ENCODE data around the gene TOMM6.
"Not testable (repeated sequence)": the region's sequence is repeated elsewhere in the genome, so short reads cannot be mapped to it uniquely, and the experiment has no call there.

TOMM6 gene

DNA sequence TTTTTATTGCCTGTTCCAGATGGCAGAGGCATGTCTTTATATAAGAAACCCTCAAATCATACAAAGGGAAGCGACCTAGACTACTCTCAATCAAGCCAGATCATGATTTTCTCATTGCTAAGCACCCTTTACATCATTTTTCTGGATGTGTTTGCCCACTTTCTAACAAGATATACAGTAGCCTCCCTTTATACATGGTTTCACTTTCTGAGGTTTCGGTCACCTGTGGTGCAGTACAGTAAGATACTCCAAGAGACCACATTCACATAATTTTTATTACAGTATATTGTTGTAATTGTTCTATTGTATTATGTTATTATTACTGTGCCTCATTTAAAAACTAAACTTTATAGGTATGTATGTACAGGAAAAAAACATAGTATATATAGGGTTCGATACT is 23.6 kb downstream of the TOMM6 start:
- H3K4me3 ChIP-seq (replicated peaks; ENCODE audit: low read depth, low read length), result no peak overlapping the region
- DNase-seq (ENCODE audit: extremely low read depth, low read depth), result no peak
- TF ChIP-seq, protein P1, sequence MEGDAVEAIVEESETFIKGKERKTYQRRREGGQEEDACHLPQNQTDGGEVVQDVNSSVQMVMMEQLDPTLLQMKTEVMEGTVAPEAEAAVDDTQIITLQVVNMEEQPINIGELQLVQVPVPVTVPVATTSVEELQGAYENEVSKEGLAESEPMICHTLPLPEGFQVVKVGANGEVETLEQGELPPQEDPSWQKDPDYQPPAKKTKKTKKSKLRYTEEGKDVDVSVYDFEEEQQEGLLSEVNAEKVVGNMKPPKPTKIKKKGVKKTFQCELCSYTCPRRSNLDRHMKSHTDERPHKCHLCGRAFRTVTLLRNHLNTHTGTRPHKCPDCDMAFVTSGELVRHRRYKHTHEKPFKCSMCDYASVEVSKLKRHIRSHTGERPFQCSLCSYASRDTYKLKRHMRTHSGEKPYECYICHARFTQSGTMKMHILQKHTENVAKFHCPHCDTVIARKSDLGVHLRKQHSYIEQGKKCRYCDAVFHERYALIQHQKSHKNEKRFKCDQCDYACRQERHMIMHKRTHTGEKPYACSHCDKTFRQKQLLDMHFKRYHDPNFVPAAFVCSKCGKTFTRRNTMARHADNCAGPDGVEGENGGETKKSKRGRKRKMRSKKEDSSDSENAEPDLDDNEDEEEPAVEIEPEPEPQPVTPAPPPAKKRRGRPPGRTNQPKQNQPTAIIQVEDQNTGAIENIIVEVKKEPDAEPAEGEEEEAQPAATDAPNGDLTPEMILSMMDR (IDR thresholded peaks at IDR 0.05; ENCODE audit: low read depth, low read length, missing control alignments), result no peak

DNA sequence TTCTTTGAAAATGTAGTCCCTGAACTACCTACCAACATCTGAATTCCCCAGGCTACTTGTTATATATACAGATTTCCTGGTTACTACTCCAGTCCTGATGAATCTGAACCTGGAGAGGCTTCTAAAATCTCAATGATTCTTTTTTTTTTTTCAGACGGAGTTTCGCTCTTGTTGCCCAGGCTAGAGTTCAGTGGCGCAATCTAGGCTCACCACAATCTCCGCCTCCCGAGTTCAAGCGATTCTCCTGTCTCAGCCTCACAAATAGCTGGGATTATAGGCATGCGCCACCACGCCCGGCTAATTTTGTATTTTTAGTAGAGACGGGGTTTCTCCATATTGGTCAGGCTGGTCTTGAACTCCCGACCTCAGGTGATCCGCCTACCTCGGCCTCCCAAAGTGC is 24.5 kb downstream of the TOMM6 start:
- not testable (repeated sequence) for H3K4me3 ChIP-seq (replicated peaks; ENCODE audit: low read depth, low read length); DNase-seq (ENCODE audit: extremely low read depth, low read depth)

DNA sequence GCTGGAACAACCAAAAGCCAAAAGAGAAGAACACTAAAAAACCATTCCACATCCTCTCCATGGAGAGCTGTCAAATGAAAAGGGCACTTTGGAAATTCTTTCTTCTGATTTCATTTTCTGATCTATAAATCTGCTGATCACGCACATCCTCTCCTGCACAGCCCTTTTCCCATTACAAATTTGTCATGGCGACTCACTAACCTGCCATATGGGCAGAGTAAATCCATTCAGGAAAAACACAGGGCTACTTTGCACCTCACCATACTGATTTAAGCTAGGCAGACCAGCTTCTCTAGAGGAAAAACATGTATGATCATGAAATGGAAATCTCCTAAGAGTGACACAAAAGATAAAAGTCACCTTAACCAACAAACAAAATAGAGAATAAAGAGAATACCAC is 26.0 kb downstream of the TOMM6 start:
- no peak overlapping the region for H3K4me3 ChIP-seq (replicated peaks; ENCODE audit: low read depth, low read length)
- DNase-seq (ENCODE audit: extremely low read depth, low read depth), result no peak
- TF ChIP-seq, protein P1 (IDR thresholded peaks at IDR 0.05; ENCODE audit: low read depth, low read length, missing control alignments), result no peak

DNA sequence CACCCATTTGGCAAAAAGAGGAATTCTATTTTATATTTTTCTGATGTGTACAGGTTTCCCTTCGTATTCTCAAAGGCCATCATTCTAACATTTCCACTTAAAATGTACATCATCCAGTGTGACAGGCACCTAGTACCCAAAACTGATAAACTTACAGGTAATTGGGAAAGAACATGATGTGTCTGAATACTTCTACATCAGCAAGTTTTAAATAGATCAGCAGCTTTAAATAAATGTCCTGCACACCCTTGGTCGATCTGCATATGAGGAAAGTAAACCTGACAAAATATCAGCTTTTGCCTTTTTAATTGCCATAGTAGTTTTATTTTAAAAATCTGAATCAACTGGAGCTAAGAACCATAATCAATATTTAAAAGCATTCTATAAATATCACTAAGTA is 26.5 kb downstream of the TOMM6 start:
- TF ChIP-seq, protein P1 (IDR thresholded peaks at IDR 0.05; ENCODE audit: low read depth, low read length, missing control alignments), result no peak
- DNase-seq (ENCODE audit: extremely low read depth, low read depth), result no peak
- no peak overlapping the region for H3K4me3 ChIP-seq (replicated peaks; ENCODE audit: low read depth, low read length)

DNA sequence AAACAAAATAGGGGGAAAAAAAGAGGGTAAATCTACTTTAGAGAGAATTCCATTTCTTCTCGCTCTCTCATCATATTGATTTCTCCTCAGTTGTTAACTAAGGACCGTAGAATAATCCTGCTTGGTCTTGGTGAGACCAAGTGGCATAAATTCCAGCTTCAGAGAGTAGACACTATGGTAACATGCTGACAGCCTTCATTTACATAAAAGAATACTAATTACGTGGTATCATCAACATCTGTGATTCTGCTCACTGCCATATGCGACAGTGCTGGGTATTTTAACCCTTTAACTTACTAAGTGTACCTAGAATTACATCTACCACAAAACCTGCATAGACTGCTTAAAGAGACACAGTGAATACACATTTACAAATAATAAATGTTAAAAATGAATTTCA is 27.1 kb downstream of the TOMM6 start:
- TF ChIP-seq, protein P1 (IDR thresholded peaks at IDR 0.05; ENCODE audit: low read depth, low read length, missing control alignments), result no peak
- no peak for DNase-seq (ENCODE audit: extremely low read depth, low read depth)
- no peak overlapping the region for H3K4me3 ChIP-seq (replicated peaks; ENCODE audit: low read depth, low read length)

DNA sequence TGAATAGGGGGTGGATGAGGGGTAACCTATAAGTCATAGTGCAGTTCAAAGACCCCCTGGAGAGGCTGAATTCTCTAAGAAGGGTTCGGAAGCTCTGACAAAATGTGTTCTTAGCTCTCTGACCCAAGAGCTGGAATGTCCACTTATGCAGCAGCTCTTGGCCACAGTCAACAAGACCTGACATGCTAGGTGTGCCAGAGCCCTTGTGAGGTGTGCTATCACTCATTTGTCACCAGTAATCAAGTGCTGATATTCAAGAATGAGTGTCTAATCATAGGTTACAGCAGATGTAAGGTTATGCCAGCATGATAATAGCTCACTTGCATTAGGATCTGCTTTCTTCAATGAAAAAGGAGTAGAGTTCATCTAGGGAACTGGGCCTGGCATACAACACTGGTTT is 28.1 kb downstream of the TOMM6 start:
- TF ChIP-seq, protein P1 (IDR thresholded peaks at IDR 0.05; ENCODE audit: low read depth, low read length, missing control alignments), result no peak
- no peak for DNase-seq (ENCODE audit: extremely low read depth, low read depth)
- H3K4me3 ChIP-seq (replicated peaks; ENCODE audit: low read depth, low read length), result no peak overlapping the region

DNA sequence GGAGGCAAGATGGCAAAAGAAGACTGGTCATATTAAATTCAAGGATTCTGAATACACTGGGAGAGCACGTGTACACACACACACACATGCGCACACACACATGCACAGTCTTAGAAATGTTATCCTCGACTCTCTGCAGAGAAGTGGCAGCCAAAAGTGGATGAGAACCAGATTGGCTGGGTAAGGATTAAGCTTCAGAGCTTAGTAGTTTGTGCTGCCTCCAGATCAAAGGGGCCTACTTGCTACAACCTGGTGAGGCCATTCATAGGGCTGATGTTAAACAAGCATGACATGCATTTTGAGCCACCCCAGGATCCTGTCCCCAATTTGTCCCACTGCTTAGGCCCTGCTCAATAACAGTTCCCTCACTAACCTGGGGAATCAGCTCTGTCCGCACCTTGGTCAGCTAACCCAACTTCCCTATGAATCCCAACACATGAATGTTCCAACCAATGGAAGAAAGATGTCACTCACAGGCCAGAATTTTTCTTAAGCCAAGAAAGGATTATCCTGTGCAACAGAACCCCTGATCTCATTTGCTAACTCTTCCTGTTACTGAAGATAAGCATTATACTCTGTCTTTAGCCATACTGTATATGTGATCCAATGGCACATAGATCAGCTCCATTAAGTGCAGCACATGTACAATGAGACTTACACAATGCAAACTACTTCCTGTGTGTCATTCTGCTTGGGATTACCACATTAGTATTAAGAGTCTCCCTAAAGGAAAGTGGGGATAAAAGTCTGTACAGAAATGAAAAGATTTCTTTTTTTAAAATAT is 31.0 kb downstream of the TOMM6 start:
- H3K4me3 ChIP-seq (replicated peaks; ENCODE audit: low read depth, low read length), result no peak overlapping the region
- DNase-seq (ENCODE audit: extremely low read depth, low read depth), result no peak
- TF ChIP-seq, protein P1 (IDR thresholded peaks at IDR 0.05; ENCODE audit: low read depth, low read length, missing control alignments), result no peak
